ENCODE measurements around the gene RGR. TPM values are rescaled to one million over a fixed set of nuclear protein-coding genes. Genes with fewer than 3 reads are reported as not detected.
A peak's percentile ranks its signal among the peaks of the same experiment; 100 is the strongest.

The RGR gene
- total and polyA plus RNA-seq, 8 donors, result not detected

- ATAC-seq, result no peak
- intact Hi-C loops (cut with DNase I), result no loop called here
Measured at GRCh38 chr10:84204122-84204521, 40.7 kb upstream of the RGR start.

GRCh38 chr10:84204610-84205009 is 40.2 kb upstream of the RGR start:
- DNase-seq, result no peak
- no peak for ATAC-seq
- H3K9me3 ChIP-seq, result no peaks in the 10 kb centered on the region
- WGBS, 2 donors, result 79 to 80% methylated on average over 4 of the region's 4 CpGs
- H3K27me3 ChIP-seq, result no peaks in the 10 kb centered on the region
- H3K4me3 ChIP-seq, result no peak overlapping the region
- H3K4me1 ChIP-seq, result no peaks in the 10 kb centered on the region
- H3K36me3 ChIP-seq, result no peaks in the 10 kb centered on the region
- intact Hi-C loops (cut with DNase I), result no loop called here
- FAIRE-seq, result no peak
- no peak for TF ChIP-seq CTCF (IDR thresholded peaks at IDR 0.05)
- H3K27ac ChIP-seq, result no peak overlapping the region

More at GRCh38 chr10:84204122-84204521, 40.7 kb upstream of the RGR start:
- Histone ChIP-seq H3K4me3 (no peak overlapping the region), H3K27ac (no peak overlapping the region), H3K4me1 (no peaks in the 10 kb centered on the region), H3K9me3 (no peaks in the 10 kb centered on the region), H3K36me3 (no peaks in the 10 kb centered on the region), H3K27me3 (no peaks in the 10 kb centered on the region)
- no peak for TF ChIP-seq CTCF (IDR thresholded peaks at IDR 0.05)
- WGBS, 2 donors, result 75 to 78% methylated on average over 4 of the region's 4 CpGs
- DNase-seq (no peak), FAIRE-seq (no peak)

GRCh38 chr10:84205049-84205852 is 39.6 kb upstream of the RGR start:
- Histone ChIP-seq H3K9me3 (no peaks in the 10 kb centered on the region), H3K27me3 (no peaks in the 10 kb centered on the region), H3K27ac (no peak overlapping the region), H3K36me3 (no peaks in the 10 kb centered on the region), H3K4me1 (no peaks in the 10 kb centered on the region), H3K4me3 (no peak overlapping the region)
- WGBS, 2 donors, result 33 to 35% methylated on average over 8 of the region's 8 CpGs
- DNase-seq, result peak in 1 of 6 donors; percentile 20
- peak in 3 of 4 donors; percentile 23 to 39 (median 34) for TF ChIP-seq CTCF (IDR thresholded peaks at IDR 0.05)
- FAIRE-seq, result no peak
- peak in 3 of 4 donors; percentile 54 to 76 (median 70) for ATAC-seq
- intact Hi-C loops (cut with DNase I), result no loop called here

- TF ChIP-seq CTCF (IDR thresholded peaks at IDR 0.05), result no peak
- intact Hi-C loops (cut with DNase I), result no loop called here
- Histone ChIP-seq H3K27ac (no peak overlapping the region), H3K27me3 (no peaks in the 10 kb centered on the region), H3K4me1 (no peaks in the 10 kb centered on the region), H3K9me3 (no peaks in the 10 kb centered on the region), H3K36me3 (no peaks in the 10 kb centered on the region), H3K4me3 (no peak overlapping the region)
- 52 to 64% methylated on average over 6 of the region's 6 CpGs for WGBS, 2 donors
- ATAC-seq, result no peak
- FAIRE-seq, result no peak
- DNase-seq, result no peak
Measured at GRCh38 chr10:84205853-84206525, 38.9 kb upstream of the RGR start.

GRCh38 chr10:84208023-84208422 is 36.8 kb upstream of the RGR start:
- Histone ChIP-seq H3K27me3 (no peaks in the 10 kb centered on the region), H3K4me1 (no peaks in the 10 kb centered on the region), H3K27ac (no peak overlapping the region), H3K4me3 (no peak overlapping the region), H3K9me3 (no peaks in the 10 kb centered on the region), H3K36me3 (no peaks in the 10 kb centered on the region)
- no peak for TF ChIP-seq CTCF (IDR thresholded peaks at IDR 0.05)
- ATAC-seq, result no peak
- DNase-seq, result no peak
- no peak for FAIRE-seq
- intact Hi-C loops (cut with DNase I), result no loop called here
- WGBS, 2 donors, result 67 to 74% methylated on average over 10 of the region's 10 CpGs
